ENCODE measurements around the gene THPO. TPM values are rescaled to one million over a fixed set of nuclear protein-coding genes. Genes with fewer than 3 reads are reported as not detected.

The THPO gene
- total and polyA plus RNA-seq, 4 donors, result 3.9 to 14.4 (median 8.9) TPM

- no peak for DNase-seq (ENCODE audit: low spot score)
- peak overlapping the region in 1 of 2 donors; percentile 19 for H3K27ac ChIP-seq (ENCODE audit: low read depth in 1 of 2, low read length in 2 of 2)
- no peak overlapping the region for H3K4me3 ChIP-seq (ENCODE audit: low read depth in 1 of 3, low read length in 3 of 3)
- no peaks in the 10 kb centered on the region for H3K27me3 ChIP-seq (ENCODE audit: control insufficient read depth in 4 of 4, insufficient read depth in 4 of 4, low read length in 3 of 4)
- H3K9ac ChIP-seq (ENCODE audit: low read depth in 1 of 2, low read length in 2 of 2), result no peak overlapping the region
- TF ChIP-seq ATF3 (IDR thresholded peaks at IDR 0.05), result no peak
- TF ChIP-seq, protein P1, sequence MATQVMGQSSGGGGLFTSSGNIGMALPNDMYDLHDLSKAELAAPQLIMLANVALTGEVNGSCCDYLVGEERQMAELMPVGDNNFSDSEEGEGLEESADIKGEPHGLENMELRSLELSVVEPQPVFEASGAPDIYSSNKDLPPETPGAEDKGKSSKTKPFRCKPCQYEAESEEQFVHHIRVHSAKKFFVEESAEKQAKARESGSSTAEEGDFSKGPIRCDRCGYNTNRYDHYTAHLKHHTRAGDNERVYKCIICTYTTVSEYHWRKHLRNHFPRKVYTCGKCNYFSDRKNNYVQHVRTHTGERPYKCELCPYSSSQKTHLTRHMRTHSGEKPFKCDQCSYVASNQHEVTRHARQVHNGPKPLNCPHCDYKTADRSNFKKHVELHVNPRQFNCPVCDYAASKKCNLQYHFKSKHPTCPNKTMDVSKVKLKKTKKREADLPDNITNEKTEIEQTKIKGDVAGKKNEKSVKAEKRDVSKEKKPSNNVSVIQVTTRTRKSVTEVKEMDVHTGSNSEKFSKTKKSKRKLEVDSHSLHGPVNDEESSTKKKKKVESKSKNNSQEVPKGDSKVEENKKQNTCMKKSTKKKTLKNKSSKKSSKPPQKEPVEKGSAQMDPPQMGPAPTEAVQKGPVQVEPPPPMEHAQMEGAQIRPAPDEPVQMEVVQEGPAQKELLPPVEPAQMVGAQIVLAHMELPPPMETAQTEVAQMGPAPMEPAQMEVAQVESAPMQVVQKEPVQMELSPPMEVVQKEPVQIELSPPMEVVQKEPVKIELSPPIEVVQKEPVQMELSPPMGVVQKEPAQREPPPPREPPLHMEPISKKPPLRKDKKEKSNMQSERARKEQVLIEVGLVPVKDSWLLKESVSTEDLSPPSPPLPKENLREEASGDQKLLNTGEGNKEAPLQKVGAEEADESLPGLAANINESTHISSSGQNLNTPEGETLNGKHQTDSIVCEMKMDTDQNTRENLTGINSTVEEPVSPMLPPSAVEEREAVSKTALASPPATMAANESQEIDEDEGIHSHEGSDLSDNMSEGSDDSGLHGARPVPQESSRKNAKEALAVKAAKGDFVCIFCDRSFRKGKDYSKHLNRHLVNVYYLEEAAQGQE (IDR thresholded peaks at IDR 0.05), result no peak
- WGBS, result 88% methylated on average over 9 of the region's 9 CpGs
- no peaks in the 10 kb centered on the region for H3K9me3 ChIP-seq (ENCODE audit: control insufficient read depth in 4 of 4, low read length in 3 of 4)
- H3K4me1 ChIP-seq (ENCODE audit: control insufficient read depth in 4 of 4, insufficient read depth in 4 of 4, low read length in 3 of 4), result peaks cover 2 to 30% (median 23%) of the 10 kb centered on the region in 4 donors
- H3K36me3 ChIP-seq (ENCODE audit: control insufficient read depth in 4 of 4, insufficient read depth in 3 of 4, low read depth in 1 of 4, low read length in 3 of 4), result peaks cover 3 to 23% (median 12%) of the 10 kb centered on the region in 4 donors
Measured at GRCh38 chr3:184368116-184368515, 9.9 kb downstream of the THPO start.

DNA sequence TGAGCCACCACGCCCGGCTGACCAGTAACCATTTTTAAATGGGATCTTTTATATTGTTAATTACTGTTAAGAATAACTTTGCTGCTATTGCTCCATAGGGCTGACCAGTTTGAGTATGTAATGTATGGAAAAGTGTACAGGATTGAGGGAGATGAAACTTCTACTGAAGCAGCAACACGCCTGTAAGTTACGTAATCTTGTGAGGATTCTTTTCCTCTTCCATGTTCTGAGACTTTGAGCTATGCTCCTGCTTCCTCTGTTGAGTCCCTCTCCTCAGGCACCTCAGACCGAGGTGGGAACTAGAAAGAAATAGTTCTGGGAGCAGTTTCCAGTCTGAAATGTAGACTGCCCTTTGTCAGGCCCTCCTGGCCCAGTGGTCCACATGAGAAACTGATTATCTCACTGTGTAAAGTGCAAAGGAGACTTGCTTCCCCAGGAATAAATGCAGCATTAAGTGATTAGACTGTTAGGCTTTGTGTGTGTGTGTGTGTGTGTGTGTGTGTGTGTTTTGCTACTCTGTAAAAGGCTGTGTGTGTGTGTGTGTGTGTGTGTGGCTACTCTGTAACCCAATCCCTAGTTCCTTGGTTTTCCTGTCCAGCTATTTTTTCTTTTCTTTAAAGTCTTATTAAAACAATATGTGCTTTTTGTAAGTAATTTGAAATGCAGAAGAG, 11.3 kb downstream of the THPO start:
- DNase-seq (ENCODE audit: low spot score), result no peak
- Histone ChIP-seq H3K9ac (ENCODE audit: low read depth in 1 of 2, low read length in 2 of 2) (no peak overlapping the region), H3K9me3 (ENCODE audit: control insufficient read depth in 4 of 4, low read length in 3 of 4) (no peaks in the 10 kb centered on the region), H3K4me1 (ENCODE audit: control insufficient read depth in 4 of 4, insufficient read depth in 4 of 4, low read length in 3 of 4) (peaks cover 2 to 36% (median 21%) of the 10 kb centered on the region in 4 donors), H3K36me3 (ENCODE audit: control insufficient read depth in 4 of 4, insufficient read depth in 3 of 4, low read depth in 1 of 4, low read length in 3 of 4) (peaks cover 2 to 17% (median 4%) of the 10 kb centered on the region in 4 donors), H3K27ac (ENCODE audit: low read depth in 1 of 2, low read length in 2 of 2) (no peak overlapping the region), H3K4me3 (ENCODE audit: low read depth in 1 of 3, low read length in 3 of 3) (no peak overlapping the region), H3K27me3 (ENCODE audit: control insufficient read depth in 4 of 4, insufficient read depth in 4 of 4, low read length in 3 of 4) (no peaks in the 10 kb centered on the region)
- WGBS, result 89% methylated on average over 5 of the region's 5 CpGs
- TF ChIP-seq RXRA (IDR thresholded peaks at IDR 0.05), result no peak
- TF ChIP-seq GABPA (IDR thresholded peaks at IDR 0.05 in 1 of 2, conservative IDR thresholded peaks at IDR 0.05 in 1 of 2), result peak in 1 of 2 donors; percentile 21
- TF ChIP-seq FOXA2 (IDR thresholded peaks at IDR 0.05), result peak; percentile 9

GRCh38 chr3:184362668-184363546, 15.1 kb downstream of the THPO start:
- peak overlapping the region; percentile 92 for H3K9ac ChIP-seq (ENCODE audit: low read depth in 1 of 2, low read length in 2 of 2)
- H3K9me3 ChIP-seq (ENCODE audit: control insufficient read depth in 4 of 4, low read length in 3 of 4), result no peaks in the 10 kb centered on the region
- under 1% methylated on average over 68 of the region's 68 CpGs for WGBS
- DNase-seq (ENCODE audit: low spot score), result peak; percentile 93
- H3K4me3 ChIP-seq (ENCODE audit: low read depth in 1 of 3, low read length in 3 of 3), result peak overlapping the region; percentile 88 to 97 (median 96)
- H3K27ac ChIP-seq (ENCODE audit: low read depth in 1 of 2, low read length in 2 of 2), result peak overlapping the region; percentile 92 to 98
- peaks cover 2 to 28% (median 12%) of the 10 kb centered on the region in 4 donors for H3K4me1 ChIP-seq (ENCODE audit: control insufficient read depth in 4 of 4, insufficient read depth in 4 of 4, low read length in 3 of 4)
- peaks cover 0 to 12% (median 2%) of the 10 kb centered on the region in 4 donors for H3K36me3 ChIP-seq (ENCODE audit: control insufficient read depth in 4 of 4, insufficient read depth in 3 of 4, low read depth in 1 of 4, low read length in 3 of 4)
- no peaks in the 10 kb centered on the region for H3K27me3 ChIP-seq (ENCODE audit: control insufficient read depth in 4 of 4, insufficient read depth in 4 of 4, low read length in 3 of 4)
- TF ChIP-seq FOXA1 (IDR thresholded peaks at IDR 0.05), result peak; percentile 31
- TF ChIP-seq, protein P2, sequence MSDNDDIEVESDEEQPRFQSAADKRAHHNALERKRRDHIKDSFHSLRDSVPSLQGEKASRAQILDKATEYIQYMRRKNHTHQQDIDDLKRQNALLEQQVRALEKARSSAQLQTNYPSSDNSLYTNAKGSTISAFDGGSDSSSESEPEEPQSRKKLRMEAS (IDR thresholded peaks at IDR 0.05), result peak; percentile 82
- TF ChIP-seq TAF1 (conservative IDR thresholded peaks at IDR 0.05), result no peak
- TF ChIP-seq RAD21 (IDR thresholded peaks at IDR 0.05), result peak; percentile 56 to 65
- TF ChIP-seq RXRA (IDR thresholded peaks at IDR 0.05), result peak; percentile 36 to 56
- no peak for TF ChIP-seq ATF3 (IDR thresholded peaks at IDR 0.05)
- peak; percentile 44 for TF ChIP-seq YY1 (IDR thresholded peaks at IDR 0.05)
- peak; percentile 38 for TF ChIP-seq CTCF (IDR thresholded peaks at IDR 0.05; ENCODE audit: low read depth, low read length, missing input control)
- peak; percentile 82 to 96 for TF ChIP-seq GABPA (IDR thresholded peaks at IDR 0.05 in 1 of 2, conservative IDR thresholded peaks at IDR 0.05 in 1 of 2)
- peak; percentile 66 for TF ChIP-seq HNF4G (IDR thresholded peaks at IDR 0.05)
- TF ChIP-seq ZBTB33 (IDR thresholded peaks at IDR 0.05), result no peak
- TF ChIP-seq FOXA2 (IDR thresholded peaks at IDR 0.05), result no peak

Data from liver (tissue), 9 donors.